ENCODE results near the gene TRA2A. TPM values are rescaled to one million over a fixed set of nuclear protein-coding genes. Genes with fewer than 3 reads are reported as not detected.
A peak's percentile ranks its signal among the peaks of the same experiment; 100 is the strongest.

TRA2A gene
- total and polyA plus RNA-seq, 9 of the 15 experiments (the other 6 are each of a cell fraction or from before 2014, with no cell fraction given) = 22.7 to 210 (median 73.9) TPM

- TF ChIP-seq CHD7 (IDR thresholded peaks at IDR 0.05; ENCODE audit: low read depth, low read length) (no peak), OTX1 (CRISPR knock-in tag; IDR thresholded peaks at IDR 0.05) (no peak), TAF15 (IDR thresholded peaks at IDR 0.05; ENCODE audit: low read depth, low read length) (no peak), GATAD2A (IDR thresholded peaks at IDR 0.05) (no peak), SMC3 (conservative IDR thresholded peaks at IDR 0.05; ENCODE audit: insufficient read depth, low read depth, low read length) (no peak), PHF21A (IDR thresholded peaks at IDR 0.05; ENCODE audit: borderline replicate concordance, low read depth) (no peak), ARID3A (IDR thresholded peaks at IDR 0.05; ENCODE audit: borderline replicate concordance, low read depth, low read length) (no peak), TAF1 (IDR thresholded peaks at IDR 0.05; ENCODE audit: control insufficient read depth, extremely low read depth, insufficient read depth, low read length, severe bottlenecking) (peak; percentile 99), FOXA3 (CRISPR knock-in tag; conservative IDR thresholded peaks at IDR 0.05 in 1 of 2, IDR thresholded peaks at IDR 0.05 in 1 of 2) (peak; percentile 18 to 39; a peak in 2 of 4 replicates), ETV1 (tag; conservative IDR thresholded peaks at IDR 0.05; ENCODE audit: low read depth) (no peak), MCM2 (IDR thresholded peaks at IDR 0.05; ENCODE audit: low read depth) (no peak), SOX6 (IDR thresholded peaks at IDR 0.05) (peak; percentile 43; the same call in 1 of the 2 replicates), SRSF7 (optimal IDR thresholded peaks at IDR 0.05; ENCODE audit: low read depth, low read length) (no peak), BCL6 (CRISPR knock-in tag; IDR thresholded peaks at IDR 0.05) (no peak), HIVEP1 (CRISPR knock-in tag; IDR thresholded peaks at IDR 0.05) (no peak), SMARCA4 (IDR thresholded peaks at IDR 0.05) (no peak)
Observed at GRCh38 chr7:23531794-23532489, at the start of gene TRA2A (continued).

All from K562 (cell line).